ENCODE measurements around the gene ERGIC2. TPM values are rescaled to one million over a fixed set of nuclear protein-coding genes. Genes with fewer than 3 reads are reported as not detected.

The ERGIC2 gene
- total and polyA plus RNA-seq, 9 of the 15 experiments (the other 6 are each of a cell fraction or from before 2014, with no cell fraction given) = 24.1 to 180 (median 75.7) TPM

DNA sequence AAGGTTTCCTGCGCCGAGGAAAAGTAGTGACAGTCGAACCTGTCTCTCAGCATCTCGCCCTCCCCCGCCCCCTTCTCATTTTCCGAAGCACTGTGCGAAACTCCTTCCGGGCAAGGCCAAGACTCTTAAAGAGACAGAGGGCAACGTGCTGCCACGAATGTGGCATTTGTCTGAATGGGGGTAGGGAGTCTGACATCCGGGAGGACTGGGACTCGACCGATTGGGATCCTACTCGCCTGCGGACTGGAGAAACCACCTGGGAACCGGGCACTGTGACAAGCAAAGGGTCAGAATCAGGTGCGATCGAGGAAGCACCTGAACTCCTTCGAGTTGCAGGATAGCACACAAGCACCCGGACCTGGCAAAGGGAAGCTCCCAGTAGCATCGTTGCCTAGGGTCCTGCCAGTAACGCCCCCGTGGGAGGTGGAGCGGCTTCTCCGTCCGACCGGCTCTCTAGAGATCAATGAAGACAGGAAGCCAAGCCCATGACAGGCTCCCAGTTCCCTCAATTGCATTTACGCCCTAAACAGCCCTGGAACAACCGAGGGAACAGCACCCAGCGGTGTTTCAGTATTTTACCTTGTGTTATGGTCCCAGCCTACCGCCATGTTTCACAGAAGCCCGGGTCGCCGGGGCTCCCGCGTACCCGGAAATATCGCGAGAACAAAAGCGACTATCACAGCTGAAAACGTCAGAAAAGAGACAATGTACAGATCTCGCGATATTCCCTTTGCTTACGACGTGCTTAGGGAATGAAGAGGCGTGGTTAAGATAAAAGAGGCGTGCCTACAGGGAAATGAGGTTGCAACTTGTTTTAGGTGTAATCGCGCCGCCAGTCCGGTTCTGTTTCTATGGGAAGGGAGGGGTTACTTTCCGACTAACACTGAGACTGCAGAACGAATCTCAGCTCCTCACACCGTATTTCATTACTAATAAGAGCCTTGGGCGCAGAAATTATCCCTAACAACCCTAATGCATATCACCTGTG, at the start of gene ERGIC2 (continued):
- no peak for TF ChIP-seq SMAD2 (IDR thresholded peaks at IDR 0.05; ENCODE audit: low read depth, low read length)
- TF ChIP-seq, protein P1, sequence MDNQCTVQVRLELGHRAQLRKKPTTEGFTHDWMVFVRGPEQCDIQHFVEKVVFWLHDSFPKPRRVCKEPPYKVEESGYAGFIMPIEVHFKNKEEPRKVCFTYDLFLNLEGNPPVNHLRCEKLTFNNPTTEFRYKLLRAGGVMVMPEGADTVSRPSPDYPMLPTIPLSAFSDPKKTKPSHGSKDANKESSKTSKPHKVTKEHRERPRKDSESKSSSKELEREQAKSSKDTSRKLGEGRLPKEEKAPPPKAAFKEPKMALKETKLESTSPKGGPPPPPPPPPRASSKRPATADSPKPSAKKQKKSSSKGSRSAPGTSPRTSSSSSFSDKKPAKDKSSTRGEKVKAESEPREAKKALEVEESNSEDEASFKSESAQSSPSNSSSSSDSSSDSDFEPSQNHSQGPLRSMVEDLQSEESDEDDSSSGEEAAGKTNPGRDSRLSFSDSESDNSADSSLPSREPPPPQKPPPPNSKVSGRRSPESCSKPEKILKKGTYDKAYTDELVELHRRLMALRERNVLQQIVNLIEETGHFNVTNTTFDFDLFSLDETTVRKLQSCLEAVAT (IDR thresholded peaks at IDR 0.05) = no peak
- TF ChIP-seq CTBP1 (IDR thresholded peaks at IDR 0.05; ENCODE audit: borderline replicate concordance) = 0 out of 2 replicates have a peak, but pooled peaks have one; percentile 26
- TF ChIP-seq ZNF79 (CRISPR knock-in tag; IDR thresholded peaks at IDR 0.05; ENCODE audit: low read depth) = no peak
- no peak for TF ChIP-seq SMARCE1 (IDR thresholded peaks at IDR 0.05)
- TF ChIP-seq, protein P2, sequence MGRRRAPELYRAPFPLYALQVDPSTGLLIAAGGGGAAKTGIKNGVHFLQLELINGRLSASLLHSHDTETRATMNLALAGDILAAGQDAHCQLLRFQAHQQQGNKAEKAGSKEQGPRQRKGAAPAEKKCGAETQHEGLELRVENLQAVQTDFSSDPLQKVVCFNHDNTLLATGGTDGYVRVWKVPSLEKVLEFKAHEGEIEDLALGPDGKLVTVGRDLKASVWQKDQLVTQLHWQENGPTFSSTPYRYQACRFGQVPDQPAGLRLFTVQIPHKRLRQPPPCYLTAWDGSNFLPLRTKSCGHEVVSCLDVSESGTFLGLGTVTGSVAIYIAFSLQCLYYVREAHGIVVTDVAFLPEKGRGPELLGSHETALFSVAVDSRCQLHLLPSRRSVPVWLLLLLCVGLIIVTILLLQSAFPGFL (CRISPR knock-in tag; IDR thresholded peaks at IDR 0.05) = no peak
- TF ChIP-seq, protein P3, sequence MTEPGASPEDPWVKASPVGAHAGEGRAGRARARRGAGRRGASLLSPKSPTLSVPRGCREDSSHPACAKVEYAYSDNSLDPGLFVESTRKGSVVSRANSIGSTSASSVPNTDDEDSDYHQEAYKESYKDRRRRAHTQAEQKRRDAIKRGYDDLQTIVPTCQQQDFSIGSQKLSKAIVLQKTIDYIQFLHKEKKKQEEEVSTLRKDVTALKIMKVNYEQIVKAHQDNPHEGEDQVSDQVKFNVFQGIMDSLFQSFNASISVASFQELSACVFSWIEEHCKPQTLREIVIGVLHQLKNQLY (CRISPR knock-in tag; conservative IDR thresholded peaks at IDR 0.05) = no peak
- TF ChIP-seq KDM1A (IDR thresholded peaks at IDR 0.05) = no peak; a peak in 2 of 4 replicates
- TF ChIP-seq, protein P4, sequence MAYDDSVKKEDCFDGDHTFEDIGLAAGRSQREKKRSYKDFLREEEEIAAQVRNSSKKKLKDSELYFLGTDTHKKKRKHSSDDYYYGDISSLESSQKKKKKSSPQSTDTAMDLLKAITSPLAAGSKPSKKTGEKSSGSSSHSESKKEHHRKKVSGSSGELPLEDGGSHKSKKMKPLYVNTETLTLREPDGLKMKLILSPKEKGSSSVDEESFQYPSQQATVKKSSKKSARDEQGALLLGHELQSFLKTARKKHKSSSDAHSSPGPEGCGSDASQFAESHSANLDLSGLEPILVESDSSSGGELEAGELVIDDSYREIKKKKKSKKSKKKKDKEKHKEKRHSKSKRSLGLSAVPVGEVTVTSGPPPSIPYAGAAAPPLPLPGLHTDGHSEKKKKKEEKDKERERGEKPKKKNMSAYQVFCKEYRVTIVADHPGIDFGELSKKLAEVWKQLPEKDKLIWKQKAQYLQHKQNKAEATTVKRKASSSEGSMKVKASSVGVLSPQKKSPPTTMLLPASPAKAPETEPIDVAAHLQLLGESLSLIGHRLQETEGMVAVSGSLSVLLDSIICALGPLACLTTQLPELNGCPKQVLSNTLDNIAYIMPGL (CRISPR knock-in tag; IDR thresholded peaks at IDR 0.05) = no peak
- no peak for TF ChIP-seq CBX3 (IDR thresholded peaks at IDR 0.05; ENCODE audit: borderline replicate concordance in 1 of 2, low read length in 2 of 2)
- TF ChIP-seq, protein P5, sequence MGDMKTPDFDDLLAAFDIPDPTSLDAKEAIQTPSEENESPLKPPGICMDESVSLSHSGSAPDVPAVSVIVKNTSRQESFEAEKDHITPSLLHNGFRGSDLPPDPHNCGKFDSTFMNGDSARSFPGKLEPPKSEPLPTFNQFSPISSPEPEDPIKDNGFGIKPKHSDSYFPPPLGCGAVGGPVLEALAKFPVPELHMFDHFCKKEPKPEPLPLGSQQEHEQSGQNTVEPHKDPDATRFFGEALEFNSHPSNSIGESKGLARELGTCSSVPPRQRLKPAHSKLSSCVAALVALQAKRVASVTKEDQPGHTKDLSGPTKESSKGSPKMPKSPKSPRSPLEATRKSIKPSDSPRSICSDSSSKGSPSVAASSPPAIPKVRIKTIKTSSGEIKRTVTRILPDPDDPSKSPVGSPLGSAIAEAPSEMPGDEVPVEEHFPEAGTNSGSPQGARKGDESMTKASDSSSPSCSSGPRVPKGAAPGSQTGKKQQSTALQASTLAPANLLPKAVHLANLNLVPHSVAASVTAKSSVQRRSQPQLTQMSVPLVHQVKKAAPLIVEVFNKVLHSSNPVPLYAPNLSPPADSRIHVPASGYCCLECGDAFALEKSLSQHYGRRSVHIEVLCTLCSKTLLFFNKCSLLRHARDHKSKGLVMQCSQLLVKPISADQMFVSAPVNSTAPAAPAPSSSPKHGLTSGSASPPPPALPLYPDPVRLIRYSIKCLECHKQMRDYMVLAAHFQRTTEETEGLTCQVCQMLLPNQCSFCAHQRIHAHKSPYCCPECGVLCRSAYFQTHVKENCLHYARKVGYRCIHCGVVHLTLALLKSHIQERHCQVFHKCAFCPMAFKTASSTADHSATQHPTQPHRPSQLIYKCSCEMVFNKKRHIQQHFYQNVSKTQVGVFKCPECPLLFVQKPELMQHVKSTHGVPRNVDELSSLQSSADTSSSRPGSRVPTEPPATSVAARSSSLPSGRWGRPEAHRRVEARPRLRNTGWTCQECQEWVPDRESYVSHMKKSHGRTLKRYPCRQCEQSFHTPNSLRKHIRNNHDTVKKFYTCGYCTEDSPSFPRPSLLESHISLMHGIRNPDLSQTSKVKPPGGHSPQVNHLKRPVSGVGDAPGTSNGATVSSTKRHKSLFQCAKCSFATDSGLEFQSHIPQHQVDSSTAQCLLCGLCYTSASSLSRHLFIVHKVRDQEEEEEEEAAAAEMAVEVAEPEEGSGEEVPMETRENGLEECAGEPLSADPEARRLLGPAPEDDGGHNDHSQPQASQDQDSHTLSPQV (IDR thresholded peaks at IDR 0.05) = no peak
- TF ChIP-seq XRCC5 (IDR thresholded peaks at IDR 0.05; ENCODE audit: low read depth, low read length) = no peak
- no peak for TF ChIP-seq ZNF197 (CRISPR knock-in tag; IDR thresholded peaks at IDR 0.05; ENCODE audit: low read depth)
- TF ChIP-seq KLF13 (tag; IDR thresholded peaks at IDR 0.05; ENCODE audit: borderline replicate concordance, low read depth) = no peak
